HepG2 (cell line): Measurements from ENCODE around the gene RETREG2. TPM values are rescaled to one million over a fixed set of nuclear protein-coding genes. Genes with fewer than 3 reads are reported as not detected.
A peak's percentile ranks its signal among the peaks of the same experiment; 100 is the strongest.

Experiments
- FOXA3 ChIP-seq: IDR thresholded peaks from 2 replicates; pipeline ENCODE4 v1.6.1; 2016; ENCODE audit warnings: missing genetic modification reagents, missing compliant biosample characterization
- MED1 ChIP-seq: sonication (generic); formaldehyde crosslinking; IDR thresholded peaks from 2 replicates; pipeline ENCODE4 v1.4.0; 2020; ENCODE audit warnings: missing genetic modification reagents
- MEIS2 ChIP-seq: sonication (generic); formaldehyde crosslinking; IDR thresholded peaks from 2 replicates; pipeline ENCODE4 v1.9.0; 2021; ENCODE audit warnings: mild to moderate bottlenecking, missing genetic modification reagents
- PLRG1 ChIP-seq: fragments of 450-650 bp; conservative IDR thresholded peaks from 2 replicates; pipeline ENCODE4 v1.6.1; 2016
- SMAD3 ChIP-seq: sonication (generic); formaldehyde crosslinking; IDR thresholded peaks from 2 replicates; pipeline ENCODE4 v1.4.0; 2020; ENCODE audit warnings: missing genetic modification reagents
- SPEN ChIP-seq: sonication (generic); formaldehyde crosslinking; IDR thresholded peaks from 2 replicates; pipeline ENCODE4 v1.5.1; 2020; ENCODE audit warnings: low read depth, mild to moderate bottlenecking, missing genetic modification reagents
- SRSF9 ChIP-seq: fragments of 200-400 bp; formaldehyde crosslinking; IDR thresholded peaks from 2 replicates; pipeline ENCODE4 v1.6.1; 2018; ENCODE audit warnings: borderline replicate concordance, mild to moderate bottlenecking, low read depth, low read length; ENCODE audit not compliant: insufficient read depth, poor library complexity, severe bottlenecking
- TEAD3 ChIP-seq: optimal IDR thresholded peaks from 2 replicates; pipeline ENCODE3; 2016; ENCODE audit warnings: borderline replicate concordance
- TMF1 ChIP-seq: sonication (generic); formaldehyde crosslinking; IDR thresholded peaks from 2 replicates; pipeline ENCODE4 v1.8.1; 2022; ENCODE audit warnings: low read depth, missing genetic modification reagents
- ZFP36 ChIP-seq: fragments of 150-350 bp; IDR thresholded peaks from 2 replicates; pipeline ENCODE4 v1.6.1; 2018; ENCODE audit warnings: borderline replicate concordance, low read length, low read depth; ENCODE audit not compliant: partially characterized antibody
- ZFP36L2 ChIP-seq: sonication (generic); formaldehyde crosslinking; IDR thresholded peaks from 2 replicates; pipeline ENCODE4 v1.4.0; 2020; ENCODE audit warnings: missing genetic modification reagents
- ZNF232 ChIP-seq: sonication (generic); formaldehyde crosslinking; IDR thresholded peaks from 2 replicates; pipeline ENCODE4 v1.4.0; 2020; ENCODE audit warnings: missing genetic modification reagents, borderline replicate concordance
- ZNF34 ChIP-seq: sonication (generic); formaldehyde crosslinking; IDR thresholded peaks from 2 replicates; pipeline ENCODE4 v1.4.0; 2020; ENCODE audit warnings: mild to moderate bottlenecking, missing genetic modification reagents, borderline replicate concordance
- ZNF468 ChIP-seq: sonication (generic); formaldehyde crosslinking; IDR thresholded peaks from 2 replicates; pipeline ENCODE4 v1.8.0; 2022; ENCODE audit warnings: mild to moderate bottlenecking, moderate library complexity, missing genetic modification reagents
- ZNF563 ChIP-seq: sonication (generic); formaldehyde crosslinking; IDR thresholded peaks from 2 replicates; pipeline ENCODE4 v1.8.0; 2022; ENCODE audit warnings: mild to moderate bottlenecking, moderate library complexity, missing genetic modification reagents
- ZNF589 ChIP-seq: sonication (generic); formaldehyde crosslinking; conservative IDR thresholded peaks from 2 replicates; pipeline ENCODE4 v1.8.0; 2022; ENCODE audit warnings: mild to moderate bottlenecking, moderate library complexity, missing genetic modification reagents
- ZNF775 ChIP-seq: sonication (generic); formaldehyde crosslinking; IDR thresholded peaks from 2 replicates; pipeline ENCODE4 v1.4.0; 2020; ENCODE audit warnings: missing genetic modification reagents, mild to moderate bottlenecking, moderate library complexity, borderline replicate concordance
- ZSCAN30 ChIP-seq: sonication (generic); formaldehyde crosslinking; IDR thresholded peaks from 2 replicates; pipeline ENCODE4 v1.5.0; 2020; ENCODE audit warnings: mild to moderate bottlenecking, missing genetic modification reagents
- polyA plus RNA-seq, 8 experiments: library from polyadenylated mRNA; depleted of rRNA in 3 of 8; stranded (reverse) in 7 of 8; unstranded in 1 of 8; fragments of >200 nt; fragmentation: Illumina TruSeq in 4 of 8; extraction: Trizol in 4 of 8; gene quantifications; 2 replicates each; pipeline versions ENCODE4 v1.2.1 to v1.2.3, GENCODE V29; 2011 to 2016; ENCODE audit warnings: low read depth in 4 of 8, missing spikeins in 1 of 8, mixed read lengths in 1 of 8; ENCODE audit not compliant: insufficient read depth in 1 of 8
- total RNA-seq, 5 experiments: library from RNA; depleted of rRNA; stranded (reverse); fragments of >200 nt; fragmentation: Illumina TruSeq; extraction: Trizol; gene quantifications; 2 replicates each; pipeline ENCODE4 v1.2.3, GENCODE V29; 2016; ENCODE audit warnings: low read depth in 1 of 5
- TF ChIP-seq, protein P1 (sequence below): sonication (generic); formaldehyde crosslinking; IDR thresholded peaks from 2 replicates; pipeline ENCODE4 v1.4.0; 2020; ENCODE audit warnings: missing genetic modification reagents, mild to moderate bottlenecking, borderline replicate concordance
- TF ChIP-seq, protein P2 (sequence below): sonication (generic); formaldehyde crosslinking; IDR thresholded peaks from 2 replicates; pipeline ENCODE4 v1.4.0; 2020; ENCODE audit warnings: mild to moderate bottlenecking, missing genetic modification reagents
- TF ChIP-seq, protein P3 (sequence below): sonication (generic); formaldehyde crosslinking; IDR thresholded peaks from 2 replicates; pipeline ENCODE4 v1.4.0; 2020; ENCODE audit warnings: missing genetic modification reagents
- TF ChIP-seq, protein P4 (sequence below): sonication (generic); formaldehyde crosslinking; IDR thresholded peaks from 2 replicates; pipeline ENCODE4 v1.4.0; 2020; ENCODE audit warnings: missing genetic modification reagents

Gene RETREG2
- total and polyA plus RNA-seq, 2 of the 13 experiments (the other 11 are each of a cell fraction or from before 2014, with no cell fraction given): 86.0 to 134 TPM

DNA sequence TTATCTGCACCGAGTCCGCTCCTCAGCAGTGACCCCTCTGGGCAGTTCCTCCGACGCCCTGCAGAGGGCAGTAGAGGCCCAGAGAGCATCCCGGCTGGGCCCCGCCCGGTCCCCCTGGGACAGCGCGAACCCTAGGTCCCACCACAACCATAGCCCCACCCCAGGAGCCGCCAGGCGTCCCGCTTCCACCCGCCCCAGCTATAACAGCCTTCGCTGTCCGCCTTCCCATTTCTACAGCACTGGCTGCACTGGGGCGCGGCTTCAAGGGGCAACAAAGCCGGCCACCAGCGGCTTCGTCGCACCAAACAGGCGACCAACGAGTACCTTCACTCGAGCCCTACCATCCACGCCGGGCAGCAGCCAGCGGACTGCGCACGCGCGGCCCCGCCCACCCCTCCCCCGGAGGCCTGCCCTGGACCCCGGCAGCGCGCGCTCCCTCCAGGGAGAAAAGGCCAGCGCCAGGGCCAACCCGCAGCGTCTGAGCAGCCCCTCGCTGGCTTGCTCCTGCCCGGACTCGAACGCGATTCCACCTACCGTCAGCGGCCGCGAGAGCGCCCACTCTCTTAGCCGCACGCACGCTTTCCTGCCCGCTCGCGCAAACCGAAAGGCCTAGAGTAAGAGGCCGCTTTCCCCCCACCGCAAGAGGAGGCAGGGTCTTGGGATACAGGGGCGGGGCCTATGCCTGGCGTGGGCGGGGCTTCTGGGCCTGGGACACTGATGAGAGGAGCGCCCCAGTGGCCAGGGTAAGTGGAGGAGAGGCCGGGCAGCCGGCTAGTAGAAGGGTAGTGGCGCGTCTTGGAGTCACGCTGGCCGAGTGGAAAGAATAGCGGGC lies 17.7 kb upstream of the RETREG2 start, which contains the start of gene NHEJ1 (continued):
- peak; percentile 62 for TF ChIP-seq FOXA3 (CRISPR knock-in tag)
- TF ChIP-seq ZSCAN30: no peak
- TF ChIP-seq PLRG1: no peak
- peak; percentile 87; the same call in 1 of the 2 replicates for TF ChIP-seq ZNF589 (CRISPR knock-in tag)
- no peak for TF ChIP-seq ZFP36
- TF ChIP-seq ZNF468 (CRISPR knock-in tag): no peak
- TF ChIP-seq, protein P1, sequence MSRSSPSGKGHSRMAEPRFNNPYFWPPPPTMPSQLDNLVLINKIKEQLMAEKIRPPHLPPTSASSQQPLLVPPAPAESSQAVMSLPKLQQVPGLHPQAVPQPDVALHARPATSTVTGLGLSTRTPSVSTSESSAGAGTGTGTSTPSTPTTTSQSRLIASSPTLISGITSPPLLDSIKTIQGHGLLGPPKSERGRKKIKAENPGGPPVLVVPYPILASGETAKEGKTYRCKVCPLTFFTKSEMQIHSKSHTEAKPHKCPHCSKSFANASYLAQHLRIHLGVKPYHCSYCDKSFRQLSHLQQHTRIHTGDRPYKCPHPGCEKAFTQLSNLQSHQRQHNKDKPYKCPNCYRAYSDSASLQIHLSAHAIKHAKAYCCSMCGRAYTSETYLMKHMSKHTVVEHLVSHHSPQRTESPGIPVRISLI (CRISPR knock-in tag): peak; percentile 15; the same call in 1 of the 2 replicates
- no peak for TF ChIP-seq ZNF775
- TF ChIP-seq, protein P2, sequence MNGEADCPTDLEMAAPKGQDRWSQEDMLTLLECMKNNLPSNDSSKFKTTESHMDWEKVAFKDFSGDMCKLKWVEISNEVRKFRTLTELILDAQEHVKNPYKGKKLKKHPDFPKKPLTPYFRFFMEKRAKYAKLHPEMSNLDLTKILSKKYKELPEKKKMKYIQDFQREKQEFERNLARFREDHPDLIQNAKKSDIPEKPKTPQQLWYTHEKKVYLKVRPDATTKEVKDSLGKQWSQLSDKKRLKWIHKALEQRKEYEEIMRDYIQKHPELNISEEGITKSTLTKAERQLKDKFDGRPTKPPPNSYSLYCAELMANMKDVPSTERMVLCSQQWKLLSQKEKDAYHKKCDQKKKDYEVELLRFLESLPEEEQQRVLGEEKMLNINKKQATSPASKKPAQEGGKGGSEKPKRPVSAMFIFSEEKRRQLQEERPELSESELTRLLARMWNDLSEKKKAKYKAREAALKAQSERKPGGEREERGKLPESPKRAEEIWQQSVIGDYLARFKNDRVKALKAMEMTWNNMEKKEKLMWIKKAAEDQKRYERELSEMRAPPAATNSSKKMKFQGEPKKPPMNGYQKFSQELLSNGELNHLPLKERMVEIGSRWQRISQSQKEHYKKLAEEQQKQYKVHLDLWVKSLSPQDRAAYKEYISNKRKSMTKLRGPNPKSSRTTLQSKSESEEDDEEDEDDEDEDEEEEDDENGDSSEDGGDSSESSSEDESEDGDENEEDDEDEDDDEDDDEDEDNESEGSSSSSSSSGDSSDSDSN (CRISPR knock-in tag): peak; percentile 86
- TF ChIP-seq, protein P3, sequence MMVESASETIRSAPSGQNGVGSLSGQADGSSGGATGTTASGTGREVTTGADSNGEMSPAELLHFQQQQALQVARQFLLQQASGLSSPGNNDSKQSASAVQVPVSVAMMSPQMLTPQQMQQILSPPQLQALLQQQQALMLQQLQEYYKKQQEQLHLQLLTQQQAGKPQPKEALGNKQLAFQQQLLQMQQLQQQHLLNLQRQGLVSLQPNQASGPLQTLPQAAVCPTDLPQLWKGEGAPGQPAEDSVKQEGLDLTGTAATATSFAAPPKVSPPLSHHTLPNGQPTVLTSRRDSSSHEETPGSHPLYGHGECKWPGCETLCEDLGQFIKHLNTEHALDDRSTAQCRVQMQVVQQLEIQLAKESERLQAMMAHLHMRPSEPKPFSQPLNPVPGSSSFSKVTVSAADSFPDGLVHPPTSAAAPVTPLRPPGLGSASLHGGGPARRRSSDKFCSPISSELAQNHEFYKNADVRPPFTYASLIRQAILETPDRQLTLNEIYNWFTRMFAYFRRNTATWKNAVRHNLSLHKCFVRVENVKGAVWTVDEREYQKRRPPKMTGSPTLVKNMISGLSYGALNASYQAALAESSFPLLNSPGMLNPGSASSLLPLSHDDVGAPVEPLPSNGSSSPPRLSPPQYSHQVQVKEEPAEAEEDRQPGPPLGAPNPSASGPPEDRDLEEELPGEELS: peak; percentile 58
- TF ChIP-seq ZFP36L2 (CRISPR knock-in tag): no peak
- no peak for TF ChIP-seq ZNF34 (CRISPR knock-in tag)
- peak; percentile 91; the same call in 1 of the 2 replicates for TF ChIP-seq ZNF563 (CRISPR knock-in tag)
- peak; percentile 91 for TF ChIP-seq SPEN (CRISPR knock-in tag)
- TF ChIP-seq, protein P4, sequence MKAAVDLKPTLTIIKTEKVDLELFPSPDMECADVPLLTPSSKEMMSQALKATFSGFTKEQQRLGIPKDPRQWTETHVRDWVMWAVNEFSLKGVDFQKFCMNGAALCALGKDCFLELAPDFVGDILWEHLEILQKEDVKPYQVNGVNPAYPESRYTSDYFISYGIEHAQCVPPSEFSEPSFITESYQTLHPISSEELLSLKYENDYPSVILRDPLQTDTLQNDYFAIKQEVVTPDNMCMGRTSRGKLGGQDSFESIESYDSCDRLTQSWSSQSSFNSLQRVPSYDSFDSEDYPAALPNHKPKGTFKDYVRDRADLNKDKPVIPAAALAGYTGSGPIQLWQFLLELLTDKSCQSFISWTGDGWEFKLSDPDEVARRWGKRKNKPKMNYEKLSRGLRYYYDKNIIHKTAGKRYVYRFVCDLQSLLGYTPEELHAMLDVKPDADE: no peak
- peak; percentile 38 for TF ChIP-seq SMAD3 (CRISPR knock-in tag)
- TF ChIP-seq TMF1: peak; percentile 93
- TF ChIP-seq TEAD3 (CRISPR knock-in tag): peak; percentile 53
- peak; percentile 90 for TF ChIP-seq MEIS2 (CRISPR knock-in tag)
- TF ChIP-seq MED1 (CRISPR knock-in tag): no peak; the same call in none of the 2 replicates
- no peak for TF ChIP-seq SRSF9
- TF ChIP-seq ZNF232 (CRISPR knock-in tag): peak; percentile 90; the same call in 1 of the 2 replicates
